ENCODE measurements around the gene CHST15. TPM values are rescaled to one million over a fixed set of nuclear protein-coding genes. Genes with fewer than 3 reads are reported as not detected.

The CHST15 gene
- total and polyA plus RNA-seq, 2 of the 8 experiments (the other 6 are each of a cell fraction or from before 2014, with no cell fraction given): 8.8 to 9.1 TPM

DNA sequence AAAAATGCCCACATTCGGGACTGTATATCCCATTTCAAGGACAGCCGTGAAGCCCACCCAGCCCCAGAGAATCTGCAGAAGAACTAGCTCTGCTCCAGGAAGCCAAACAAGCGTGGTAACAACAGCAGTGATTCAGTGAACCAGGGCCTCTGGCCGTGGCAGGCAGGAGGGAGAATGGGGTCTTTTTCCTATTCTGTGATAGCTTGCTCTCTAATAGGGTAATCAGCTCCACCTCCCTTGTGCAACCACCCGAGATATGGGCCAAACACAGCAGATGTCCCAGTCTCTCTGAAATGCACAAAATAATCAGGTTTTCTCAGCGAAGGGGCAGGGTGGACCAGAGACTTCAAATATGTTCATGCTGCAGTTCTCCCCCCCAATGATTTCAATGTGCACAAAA, 35.8 kb downstream of the CHST15 start:
- no peaks in the 10 kb centered on the region for H4K20me1 ChIP-seq (replicated peaks in 1 of 2; ENCODE audit: control insufficient read depth in 1 of 2, insufficient read depth in 2 of 2, low read length in 2 of 2)
- no peaks in the 10 kb centered on the region for H3K36me3 ChIP-seq (ENCODE audit: control insufficient read depth in 2 of 4, insufficient read depth in 4 of 4, low read length in 3 of 4)
- no peak overlapping the region for H2BK12ac ChIP-seq (ENCODE audit: low read depth, low read length)
- H3K23ac ChIP-seq (ENCODE audit: insufficient read length): no peak overlapping the region
- no peak overlapping the region for H2AFZ ChIP-seq (ENCODE audit: low read length)
- H3K4me1 ChIP-seq (replicated peaks in 1 of 4; ENCODE audit: control insufficient read depth in 3 of 4, insufficient read depth in 4 of 4, low read length in 3 of 4): peaks cover 0 to 6% (median 2%) of the 10 kb centered on the region in 4 experiments; a peak in 4 of 7 replicates
- H3K4me3 ChIP-seq (ENCODE audit: extremely low read depth in 1 of 4, insufficient read depth in 2 of 4, low read depth in 3 of 4, low read length in 4 of 4): no peak overlapping the region
- no peak for FAIRE-seq
- H3K9ac ChIP-seq (replicated peaks in 1 of 4; ENCODE audit: extremely low read depth in 1 of 4, low read depth in 3 of 4, low read length in 3 of 4): no peak overlapping the region
- H3K27ac ChIP-seq (ENCODE audit: low read depth, low read length): no peak overlapping the region
- H4K5ac ChIP-seq (ENCODE audit: insufficient read length, low read depth, low read length): no peak overlapping the region
- no peak overlapping the region for H2BK15ac ChIP-seq (ENCODE audit: low read length)
- ChIA-PET POLR2A (ENCODE audit: partially characterized antibody) (no interaction called here), CTCF (ENCODE audit: partially characterized antibody) (interaction anchor here (1.3 to 1.6 kb wide), 2 partner anchors 8 to 99 kb away, joined by 3 to 4 read pairs; no protein-coding TSS in a partner anchor)
- no peaks in the 10 kb centered on the region; a peak in 1 of 7 replicates for H3K27me3 ChIP-seq (replicated peaks in 1 of 4; ENCODE audit: control insufficient read depth in 3 of 4, extremely low read depth in 1 of 4, insufficient read depth in 3 of 4, low read length in 3 of 4)
- no peaks in the 10 kb centered on the region for H3K79me2 ChIP-seq (ENCODE audit: control insufficient read depth in 1 of 2, insufficient read depth in 2 of 2, low read length in 2 of 2)
- DNase-seq (ENCODE audit: low read depth in 1 of 2, low spot score in 2 of 2): no peak
- no peak overlapping the region for H2BK120ac ChIP-seq (replicated peaks; ENCODE audit: low read depth, low read length)
- H4K91ac ChIP-seq (replicated peaks; ENCODE audit: insufficient read length, low read length): no peak overlapping the region
- WGBS, 2 experiments (ENCODE audit: extremely low coverage in 1 of 2, insufficient coverage in 1 of 2, insufficient read length in 1 of 2, insufficient replicate concordance in 2 of 2, low coverage in 1 of 2, low lambda C conversion rate in 2 of 2, missing lambda C conversion rate in 1 of 2): 80% methylated on average over 6 of the region's 6 CpGs; no CpG with 5 or more reads in 1 of the 2 experiments
- no peak overlapping the region for H2AK5ac ChIP-seq (ENCODE audit: low read depth, low read length)
- H2BK5ac ChIP-seq (ENCODE audit: low read depth, low read length): no peak overlapping the region
- H3K23me2 ChIP-seq (ENCODE audit: low read depth, low read length): no peaks in the 10 kb centered on the region
- H3K4me2 ChIP-seq (ENCODE audit: insufficient read depth in 1 of 2, low read depth in 2 of 2, low read length in 2 of 2): no peak overlapping the region
- H3K4ac ChIP-seq (replicated peaks; ENCODE audit: insufficient read length, low read depth, low read length): no peak overlapping the region
- H3K79me1 ChIP-seq (ENCODE audit: low read depth, low read length): peaks cover 2% of the 10 kb centered on the region; the same call in 1 of the 2 replicates
- no peak overlapping the region for H3K18ac ChIP-seq (ENCODE audit: extremely low read depth, low read length)
- no peak overlapping the region for H2BK20ac ChIP-seq (ENCODE audit: low read length)
- no peak overlapping the region for H4K8ac ChIP-seq (ENCODE audit: extremely low read depth, insufficient read depth, low read length)
- H3K9me3 ChIP-seq (ENCODE audit: insufficient read depth in 2 of 2, low read depth in 1 of 2, low read length in 1 of 2): no peaks in the 10 kb centered on the region
- H3K56ac ChIP-seq (replicated peaks; ENCODE audit: insufficient read length, low read depth, low read length): no peak overlapping the region
- no peak overlapping the region for H3K14ac ChIP-seq (ENCODE audit: insufficient read length)
- TF ChIP-seq CHD2 (IDR thresholded peaks at IDR 0.05; ENCODE audit: low read length) (no peak), RXRA (IDR thresholded peaks at IDR 0.05; ENCODE audit: insufficient read depth, low read depth, low read length) (no peak), SUZ12 (IDR thresholded peaks at IDR 0.05; ENCODE audit: low read length) (no peak), SRF (IDR thresholded peaks at IDR 0.05; ENCODE audit: low read depth, low read length) (no peak), BRCA1 (IDR thresholded peaks at IDR 0.05; ENCODE audit: low read depth, low read length) (no peak), KDM1A (IDR thresholded peaks at IDR 0.05; ENCODE audit: borderline replicate concordance, low read length) (no peak), SP1 (IDR thresholded peaks at IDR 0.05; ENCODE audit: low read depth, low read length) (no peak), JUND (IDR thresholded peaks at IDR 0.05; ENCODE audit: low read length) (no peak), BCL11A (IDR thresholded peaks at IDR 0.05; ENCODE audit: low read depth in 2 of 2, low read length in 2 of 2) (no peak), SIX5 (IDR thresholded peaks at IDR 0.05; ENCODE audit: low read depth, low read length) (no peak), RNF2 (IDR thresholded peaks at IDR 0.05; ENCODE audit: borderline replicate concordance, low read depth, low read length, missing control alignments, poor library complexity, severe bottlenecking) (no peak), RAD21 (IDR thresholded peaks at IDR 0.05 in 1 of 2, conservative IDR thresholded peaks at IDR 0.05 in 1 of 2; ENCODE audit: low read depth in 2 of 2, low read length in 2 of 2) (no peak), EGR1 (IDR thresholded peaks at IDR 0.05; ENCODE audit: borderline replicate concordance, low read depth, low read length) (no peak), PHF8 (conservative IDR thresholded peaks at IDR 0.05; ENCODE audit: low read depth, low read length) (no peak)
